K562 (cell line): ENCODE data around the gene LCLAT1. TPM values are rescaled to one million over a fixed set of nuclear protein-coding genes. Genes with fewer than 3 reads are reported as not detected.

Experiments used
- ATAC-seq: fragments of 200-7000 bp; cut with Tn5 transposase; 3 replicates; pipeline ENCODE4 v1.9.1; 2020; ENCODE audit warnings: moderate library complexity
- BruUV-seq: library from RNA; stranded (reverse); fragments of 400-500 nt; replicated peaks from 2 replicates; lab custom pipeline; 2021; lab: Mats Ljungman, UMichigan
- CTCF ChIA-PET: fragments of 300-600 bp; formaldehyde crosslinking; extraction: SDS; loops from one replicate; lab custom pipeline; 2021; ENCODE audit warnings: low intra/inter-chr PET ratio; lab: Yijun Ruan, JAX
- POLR2A ChIA-PET: fragments of 300-600, 350-650 bp; sonication (Branson Sonifier 250); formaldehyde crosslinking; extraction: SDS; loops from one replicate; lab custom pipeline; 2021; ENCODE audit warnings: antibody characterized with exemption, inconsistent platforms; lab: Yijun Ruan, JAX
- DNase-seq, 4 experiments: peaks; one replicate each; pipeline versions ENCODE4 v3.0.0 to v3.0.0-alpha.2; 2011 to 2018; ENCODE audit warnings: low spot score in 3 of 4, mixed read lengths in 3 of 4; ENCODE audit errors: extremely low read depth in 1 of 4
- FAIRE-seq: peaks from 2 replicates; lab custom pipeline; 2011; peaks lifted over from hg19 to GRCh38; lab: Jason Lieb, UNC
- H2AFZ ChIP-seq: 2 replicates; pipeline ENCODE4 v1.6.0; 2011; ENCODE audit warnings: low read depth, low read length, control low read depth, inconsistent platforms
- H3K27ac ChIP-seq: fragments of 200-600 bp; 3 replicates; pipeline ENCODE4 v1.8.0; 2011; ENCODE audit warnings: low read depth, mild to moderate bottlenecking, control low read depth, inconsistent platforms, low read length, moderate library complexity, mixed read lengths; ENCODE audit errors: extremely low read depth
- H3K27me3 ChIP-seq, 2 experiments: fragments of 300-600 bp in 1 of 2; 2 replicates in 1 of 2; 3 replicates in 1 of 2; pipeline versions ENCODE4 v1.6.0 to v1.8.0; 2011; ENCODE audit warnings: inconsistent platforms in 2 of 2, low read length in 2 of 2, mild to moderate bottlenecking in 1 of 2, mixed read lengths in 1 of 2, moderate library complexity in 1 of 2; ENCODE audit not compliant: control insufficient read depth in 2 of 2, insufficient read depth in 2 of 2
- H3K36me3 ChIP-seq: fragments of 300-600 bp; 3 replicates; pipeline ENCODE4 v1.8.0; 2011; ENCODE audit warnings: mild to moderate bottlenecking, low read length, inconsistent platforms; ENCODE audit not compliant: control insufficient read depth, insufficient read depth
- H3K4me1 ChIP-seq, 2 experiments: fragments of 200-600 bp in 1 of 2; replicated peaks in 1 of 2; 2 replicates in 1 of 2; 3 replicates in 1 of 2; pipeline versions ENCODE4 v1.5.1 to v1.8.0; 2011; ENCODE audit warnings: inconsistent platforms in 2 of 2, low read length in 2 of 2, mild to moderate bottlenecking in 1 of 2, mixed read lengths in 1 of 2, moderate library complexity in 1 of 2; ENCODE audit not compliant: control insufficient read depth in 2 of 2, insufficient read depth in 2 of 2
- H3K4me2 ChIP-seq: 2 replicates; pipeline ENCODE4 v1.6.1; 2011; ENCODE audit warnings: low read length, control low read depth, inconsistent platforms, mixed read lengths; ENCODE audit not compliant: insufficient read depth
- H3K4me3 ChIP-seq: fragments of 200-600 bp; sonication (generic), shearing (Covaris generic); 2 replicates; pipeline ENCODE4 v1.5.1; 2016; ENCODE audit warnings: control low read depth, inconsistent platforms
- H3K79me2 ChIP-seq: fragments of 200-600 bp; 3 replicates; pipeline ENCODE4 v1.8.0; 2011; ENCODE audit warnings: low read length, inconsistent platforms; ENCODE audit not compliant: control insufficient read depth, insufficient read depth
- H3K9ac ChIP-seq, 2 experiments: 2 replicates each; pipeline versions ENCODE4 v1.6.0 to v1.6.1; 2011; ENCODE audit warnings: low read depth in 2 of 2, low read length in 2 of 2, control low read depth in 1 of 2, inconsistent platforms in 1 of 2, mild to moderate bottlenecking in 1 of 2, mixed read lengths in 1 of 2; ENCODE audit not compliant: insufficient read depth in 1 of 2
- H3K9me1 ChIP-seq: one replicate; pipeline ENCODE4 v1.6.0; 2011; ENCODE audit warnings: inconsistent platforms, mild to moderate bottlenecking, low read length, moderate library complexity; ENCODE audit not compliant: control insufficient read depth, insufficient read depth
- H3K9me3 ChIP-seq: replicated peaks from 2 replicates; pipeline ENCODE4 v1.5.1; 2011; ENCODE audit warnings: low read depth, low read length, inconsistent platforms; ENCODE audit not compliant: control insufficient read depth, insufficient read depth
- H4K20me1 ChIP-seq: replicated peaks from 2 replicates; pipeline ENCODE4 v1.6.1; 2011; ENCODE audit warnings: low read length, inconsistent platforms, mixed read lengths; ENCODE audit not compliant: control insufficient read depth, insufficient read depth
- BDP1 ChIP-seq: IDR thresholded peaks from 3 replicates; pipeline ENCODE4 v1.6.1; 2011; ENCODE audit not compliant: insufficient read length, insufficient read depth
- FOSL1 ChIP-seq: fragments of 200-800 bp; sonication (Bioruptor generic); conservative IDR thresholded peaks from 2 replicates; pipeline ENCODE4 v1.6.1; 2016; ENCODE audit warnings: missing genetic modification characterization, missing compliant biosample characterization
- HDAC2 ChIP-seq: fragments of 450-650 bp; IDR thresholded peaks from 2 replicates; pipeline ENCODE4 v1.6.1; 2016; ENCODE audit warnings: mild to moderate bottlenecking
- KAT8 ChIP-seq: fragments of 450-650 bp; IDR thresholded peaks from 2 replicates; pipeline ENCODE4 v1.6.1; 2016; ENCODE audit warnings: low read depth, mild to moderate bottlenecking
- NR3C1 ChIP-seq: sonication (generic); formaldehyde crosslinking; IDR thresholded peaks from 2 replicates; pipeline ENCODE4 v1.8.1; 2022; ENCODE audit warnings: missing genetic modification reagents
- POLR2B ChIP-seq: fragments of 450-650 bp; IDR thresholded peaks from 2 replicates; pipeline ENCODE4 v1.6.1; 2018; ENCODE audit warnings: low read depth; ENCODE audit not compliant: partially characterized antibody
- RBM25 ChIP-seq: fragments of 200-400 bp; formaldehyde crosslinking; IDR thresholded peaks from 2 replicates; pipeline ENCODE4 v1.6.1; 2018; ENCODE audit warnings: low read length, low read depth, moderate library complexity; ENCODE audit not compliant: severe bottlenecking
- RNF2 ChIP-seq: sonication (generic); IDR thresholded peaks from 2 replicates; pipeline ENCODE4 v1.6.1; 2016
- STAT5B ChIP-seq: fragments of 250-450 bp; sonication (Bioruptor Pico); IDR thresholded peaks from 2 replicates; pipeline ENCODE4 v1.8.0; 2021; ENCODE audit warnings: mild to moderate bottlenecking, inconsistent platforms
- TCFL5 ChIP-seq: fragments of 250-450 bp; sonication (Bioruptor Pico); conservative IDR thresholded peaks from 2 replicates; pipeline ENCODE4 v1.6.1; 2021; ENCODE audit warnings: mild to moderate bottlenecking, moderate library complexity, matching md5 sums
- ZNF143 ChIP-seq: sonication (generic); formaldehyde crosslinking; IDR thresholded peaks from 2 replicates; pipeline ENCODE4 v1.9.0; 2022; ENCODE audit warnings: mild to moderate bottlenecking, missing genetic modification reagents
- in situ Hi-C: fragments of 300-500 bp; cut with MboI; formaldehyde crosslinking; loops from 4 replicates; pipeline ENCODE4 v1.15.0; 2018; ENCODE audit warnings: inconsistent platforms, mixed read lengths
- intact Hi-C: fragments of 100-400 bp; cut with micrococcal nuclease; formaldehyde crosslinking; loops from 2 replicates; pipeline ENCODE4 v1.14.2; 2022
- polyA plus RNA-seq, 8 experiments: library from polyadenylated mRNA; depleted of rRNA in 4 of 8; stranded (reverse) in 5 of 8; unstranded in 3 of 8; fragments of >200 nt; fragmentation: Nextera tagmentation in 2 of 8; fragmentation: Illumina TruSeq in 1 of 8; extraction: Ambion mirVana in 2 of 8; extraction: Trizol in 1 of 8; gene quantifications; 2 replicates each; pipeline versions ENCODE4 v1.2.1 to v1.2.3, GENCODE V29; 2011 to 2014; ENCODE audit warnings: inconsistent platforms in 1 of 8, missing spikeins in 1 of 8
- total RNA-seq, 7 experiments: library from RNA; depleted of rRNA in 6 of 7; stranded (reverse); fragments of >200 nt in 6 of 7; fragmentation: Illumina TruSeq in 2 of 7; extraction: Trizol in 2 of 7; gene quantifications; 2 replicates each; pipeline versions ENCODE4 v1.2.1 to v1.2.3, GENCODE V29; 2011 to 2021; ENCODE audit warnings: low replicate concordance in 1 of 7
- TF ChIP-seq, protein P1 (sequence below): sonication (generic); formaldehyde crosslinking; IDR thresholded peaks from 2 replicates; pipeline ENCODE4 v1.8.0; 2023; ENCODE audit warnings: mild to moderate bottlenecking, missing genetic modification reagents
- TF ChIP-seq, protein P2 (sequence below): fragments of 450-650 bp; formaldehyde crosslinking; IDR thresholded peaks from 2 replicates; pipeline ENCODE4 v1.4.0; 2020; ENCODE audit warnings: mild to moderate bottlenecking, mixed read lengths
- TF ChIP-seq, protein P3 (sequence below): fragments of 450-650 bp; IDR thresholded peaks from 2 replicates; pipeline ENCODE4 v1.6.1; 2017; ENCODE audit warnings: antibody characterized with exemption
- TF ChIP-seq, protein P4 (sequence below): sonication (generic); formaldehyde crosslinking; IDR thresholded peaks from 2 replicates; pipeline ENCODE4 v1.8.1; 2023; ENCODE audit warnings: mild to moderate bottlenecking, missing genetic modification reagents

The LCLAT1 gene
- total and polyA plus RNA-seq, 9 of the 15 experiments (the other 6 are each of a cell fraction or from before 2014, with no cell fraction given), result 8.9 to 63.3 (median 25.4) TPM

DNA sequence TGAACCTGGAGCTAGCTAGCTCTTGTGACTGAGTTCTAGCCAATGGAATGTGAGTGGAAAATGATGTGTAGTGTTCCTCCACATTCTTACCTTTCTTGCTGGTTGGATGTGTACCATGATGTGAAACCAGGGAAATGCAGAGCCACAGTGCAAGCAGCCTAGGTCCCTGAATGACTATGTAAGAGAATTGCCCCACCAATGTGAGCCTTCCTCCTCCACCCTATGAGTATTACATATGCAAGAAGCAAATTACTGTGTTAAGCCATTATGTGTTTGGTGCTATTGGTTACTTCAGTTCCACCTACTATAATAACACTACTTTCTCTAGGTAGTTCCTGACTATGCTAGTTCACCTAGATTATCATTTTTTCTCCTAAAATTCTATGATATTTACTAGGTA lies 39.6 kb downstream of the LCLAT1 start (continued):
- TF ChIP-seq, protein P1, sequence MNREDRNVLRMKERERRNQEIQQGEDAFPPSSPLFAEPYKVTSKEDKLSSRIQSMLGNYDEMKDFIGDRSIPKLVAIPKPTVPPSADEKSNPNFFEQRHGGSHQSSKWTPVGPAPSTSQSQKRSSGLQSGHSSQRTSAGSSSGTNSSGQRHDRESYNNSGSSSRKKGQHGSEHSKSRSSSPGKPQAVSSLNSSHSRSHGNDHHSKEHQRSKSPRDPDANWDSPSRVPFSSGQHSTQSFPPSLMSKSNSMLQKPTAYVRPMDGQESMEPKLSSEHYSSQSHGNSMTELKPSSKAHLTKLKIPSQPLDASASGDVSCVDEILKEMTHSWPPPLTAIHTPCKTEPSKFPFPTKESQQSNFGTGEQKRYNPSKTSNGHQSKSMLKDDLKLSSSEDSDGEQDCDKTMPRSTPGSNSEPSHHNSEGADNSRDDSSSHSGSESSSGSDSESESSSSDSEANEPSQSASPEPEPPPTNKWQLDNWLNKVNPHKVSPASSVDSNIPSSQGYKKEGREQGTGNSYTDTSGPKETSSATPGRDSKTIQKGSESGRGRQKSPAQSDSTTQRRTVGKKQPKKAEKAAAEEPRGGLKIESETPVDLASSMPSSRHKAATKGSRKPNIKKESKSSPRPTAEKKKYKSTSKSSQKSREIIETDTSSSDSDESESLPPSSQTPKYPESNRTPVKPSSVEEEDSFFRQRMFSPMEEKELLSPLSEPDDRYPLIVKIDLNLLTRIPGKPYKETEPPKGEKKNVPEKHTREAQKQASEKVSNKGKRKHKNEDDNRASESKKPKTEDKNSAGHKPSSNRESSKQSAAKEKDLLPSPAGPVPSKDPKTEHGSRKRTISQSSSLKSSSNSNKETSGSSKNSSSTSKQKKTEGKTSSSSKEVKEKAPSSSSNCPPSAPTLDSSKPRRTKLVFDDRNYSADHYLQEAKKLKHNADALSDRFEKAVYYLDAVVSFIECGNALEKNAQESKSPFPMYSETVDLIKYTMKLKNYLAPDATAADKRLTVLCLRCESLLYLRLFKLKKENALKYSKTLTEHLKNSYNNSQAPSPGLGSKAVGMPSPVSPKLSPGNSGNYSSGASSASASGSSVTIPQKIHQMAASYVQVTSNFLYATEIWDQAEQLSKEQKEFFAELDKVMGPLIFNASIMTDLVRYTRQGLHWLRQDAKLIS, result no peak
- TF ChIP-seq RBM25, result no peak
- no peak for TF ChIP-seq HDAC2
- TF ChIP-seq, all 486 proteins: peak for 0

DNA sequence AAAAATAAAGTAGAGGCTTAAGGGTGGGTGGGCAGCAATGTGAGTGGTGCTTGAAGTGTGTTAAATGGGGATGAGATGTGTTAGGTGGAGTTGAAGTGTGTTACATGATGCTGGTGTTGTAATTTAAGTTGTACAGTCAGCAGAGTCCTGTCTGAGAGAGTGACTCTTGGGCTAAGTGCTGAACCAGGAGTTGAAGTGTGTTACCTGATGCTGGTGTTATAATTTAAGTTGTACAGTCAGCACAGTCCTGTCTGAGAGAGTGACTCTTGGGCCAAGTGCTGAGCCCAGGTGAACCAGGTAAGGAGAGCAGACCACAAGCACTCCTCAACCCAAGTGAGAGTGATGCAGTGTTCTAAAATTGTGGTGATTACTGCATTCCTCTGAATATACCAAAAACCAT lies 40.6 kb downstream of the LCLAT1 start:
- H2AFZ ChIP-seq, result no peak overlapping the region
- H3K79me2 ChIP-seq, result peaks cover 50% of the 10 kb centered on the region
- H4K20me1 ChIP-seq, result no peaks in the 10 kb centered on the region
- in situ Hi-C loops (no loop called here), intact Hi-C loops (no loop called here)
- H3K27me3 ChIP-seq, result no peaks in the 10 kb centered on the region
- H3K4me2 ChIP-seq, result no peak overlapping the region
- H3K4me1 ChIP-seq, result no peaks in the 10 kb centered on the region
- POLR2A ChIA-PET, result no interaction called here
- H3K9me1 ChIP-seq, result no peaks in the 10 kb centered on the region
- no peak overlapping the region for H3K9ac ChIP-seq
- H3K9me3 ChIP-seq, result no peaks in the 10 kb centered on the region
- no peak for FAIRE-seq
- H3K27ac ChIP-seq, result no peak overlapping the region
- ATAC-seq, result no peak
- H3K36me3 ChIP-seq, result no peaks in the 10 kb centered on the region
- CTCF ChIA-PET, result no interaction called here
- BruUV-seq, result no TSS peak
- no peak for DNase-seq
- no peak overlapping the region for H3K4me3 ChIP-seq
- TF ChIP-seq FOSL1 (tag) (no peak), NR3C1 (CRISPR knock-in tag) (no peak), KAT8 (no peak), RNF2 (no peak), TCFL5 (CRISPR knock-in tag) (no peak), ZNF143 (CRISPR knock-in tag) (no peak), BDP1 (no peak), POLR2B (no peak), STAT5B (no peak)
- TF ChIP-seq, protein P2, sequence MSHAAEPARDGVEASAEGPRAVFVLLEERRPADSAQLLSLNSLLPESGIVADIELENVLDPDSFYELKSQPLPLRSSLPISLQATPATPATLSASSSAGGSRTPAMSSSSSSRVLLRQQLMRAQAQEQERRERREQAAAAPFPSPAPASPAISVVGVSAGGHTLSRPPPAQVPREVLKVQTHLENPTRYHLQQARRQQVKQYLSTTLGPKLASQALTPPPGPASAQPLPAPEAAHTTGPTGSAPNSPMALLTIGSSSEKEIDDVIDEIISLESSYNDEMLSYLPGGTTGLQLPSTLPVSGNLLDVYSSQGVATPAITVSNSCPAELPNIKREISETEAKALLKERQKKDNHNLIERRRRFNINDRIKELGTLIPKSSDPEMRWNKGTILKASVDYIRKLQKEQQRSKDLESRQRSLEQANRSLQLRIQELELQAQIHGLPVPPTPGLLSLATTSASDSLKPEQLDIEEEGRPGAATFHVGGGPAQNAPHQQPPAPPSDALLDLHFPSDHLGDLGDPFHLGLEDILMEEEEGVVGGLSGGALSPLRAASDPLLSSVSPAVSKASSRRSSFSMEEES, result no peak
- TF ChIP-seq, protein P3, sequence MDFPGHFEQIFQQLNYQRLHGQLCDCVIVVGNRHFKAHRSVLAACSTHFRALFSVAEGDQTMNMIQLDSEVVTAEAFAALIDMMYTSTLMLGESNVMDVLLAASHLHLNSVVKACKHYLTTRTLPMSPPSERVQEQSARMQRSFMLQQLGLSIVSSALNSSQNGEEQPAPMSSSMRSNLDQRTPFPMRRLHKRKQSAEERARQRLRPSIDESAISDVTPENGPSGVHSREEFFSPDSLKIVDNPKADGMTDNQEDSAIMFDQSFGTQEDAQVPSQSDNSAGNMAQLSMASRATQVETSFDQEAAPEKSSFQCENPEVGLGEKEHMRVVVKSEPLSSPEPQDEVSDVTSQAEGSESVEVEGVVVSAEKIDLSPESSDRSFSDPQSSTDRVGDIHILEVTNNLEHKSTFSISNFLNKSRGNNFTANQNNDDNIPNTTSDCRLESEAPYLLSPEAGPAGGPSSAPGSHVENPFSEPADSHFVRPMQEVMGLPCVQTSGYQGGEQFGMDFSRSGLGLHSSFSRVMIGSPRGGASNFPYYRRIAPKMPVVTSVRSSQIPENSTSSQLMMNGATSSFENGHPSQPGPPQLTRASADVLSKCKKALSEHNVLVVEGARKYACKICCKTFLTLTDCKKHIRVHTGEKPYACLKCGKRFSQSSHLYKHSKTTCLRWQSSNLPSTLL, result no peak
- TF ChIP-seq, protein P4, sequence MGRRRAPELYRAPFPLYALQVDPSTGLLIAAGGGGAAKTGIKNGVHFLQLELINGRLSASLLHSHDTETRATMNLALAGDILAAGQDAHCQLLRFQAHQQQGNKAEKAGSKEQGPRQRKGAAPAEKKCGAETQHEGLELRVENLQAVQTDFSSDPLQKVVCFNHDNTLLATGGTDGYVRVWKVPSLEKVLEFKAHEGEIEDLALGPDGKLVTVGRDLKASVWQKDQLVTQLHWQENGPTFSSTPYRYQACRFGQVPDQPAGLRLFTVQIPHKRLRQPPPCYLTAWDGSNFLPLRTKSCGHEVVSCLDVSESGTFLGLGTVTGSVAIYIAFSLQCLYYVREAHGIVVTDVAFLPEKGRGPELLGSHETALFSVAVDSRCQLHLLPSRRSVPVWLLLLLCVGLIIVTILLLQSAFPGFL (CRISPR knock-in tag), result no peak
